ENCODE results near the gene OLFM2. TPM values are rescaled to one million over a fixed set of nuclear protein-coding genes. Genes with fewer than 3 reads are reported as not detected.

The OLFM2 gene
- total RNA-seq, 1 donor from 2014 or later: 11.4 TPM

DNA sequence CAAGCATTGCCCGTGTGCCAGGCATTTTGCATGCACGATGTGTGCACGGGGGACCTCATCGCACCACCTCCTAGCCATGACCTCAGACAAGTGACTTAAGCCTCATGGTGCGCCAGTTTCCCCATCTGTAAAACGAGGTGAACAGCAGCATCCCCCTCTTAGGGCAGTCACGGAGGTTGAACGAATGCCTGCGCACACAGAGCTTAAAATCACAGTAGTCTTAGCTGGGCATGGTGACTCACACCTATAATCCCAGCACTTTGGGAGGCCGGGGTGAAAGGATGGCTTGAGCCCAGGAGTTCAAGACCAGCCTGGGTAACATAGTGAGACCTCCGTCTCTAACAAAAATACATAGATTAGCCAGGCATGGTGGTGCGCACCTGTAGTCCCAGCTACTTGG lies 52.6 kb downstream of the OLFM2 start:
- Histone ChIP-seq H3K4me1 (peaks cover 20% of the 10 kb centered on the region), H3K27me3 (no peaks in the 10 kb centered on the region), H3K9ac (no peak overlapping the region), H3K36me3 (no peaks in the 10 kb centered on the region), H4K20me1 (ENCODE audit: low read depth) (peaks cover 4% of the 10 kb centered on the region), H2AFZ (replicated peaks) (no peak overlapping the region), H3K4me2 (peak overlapping the region; percentile 67), H3F3A (ENCODE audit: low read depth) (peaks cover 17% of the 10 kb centered on the region), H3K9me3 (ENCODE audit: low read depth) (no peaks in the 10 kb centered on the region), H3K79me2 (ENCODE audit: low read depth) (no peaks in the 10 kb centered on the region), H3K4me3 (no peak overlapping the region), H3K27ac (peak overlapping the region; percentile 42)
- Mint-ChIP-seq H3K4me1 (peaks cover 22% of the 10 kb centered on the region), H3K36me3 (no peaks in the 10 kb centered on the region), H3K27me3 (ENCODE audit: insufficient read depth, low read depth) (peaks cover 6% of the 10 kb centered on the region), H3K9me3 (no peaks in the 10 kb centered on the region), H3K4me3 (peak overlapping the region; percentile 31), H3K27ac (peak overlapping the region; percentile 48)
- no peak for DNase-seq (ENCODE audit: low spot score)
- TF ChIP-seq EZH2 (IDR thresholded peaks at IDR 0.05): no peak
- TF ChIP-seq EZH2phosphoT487 (IDR thresholded peaks at IDR 0.05): no peak
- TF ChIP-seq, protein P1, sequence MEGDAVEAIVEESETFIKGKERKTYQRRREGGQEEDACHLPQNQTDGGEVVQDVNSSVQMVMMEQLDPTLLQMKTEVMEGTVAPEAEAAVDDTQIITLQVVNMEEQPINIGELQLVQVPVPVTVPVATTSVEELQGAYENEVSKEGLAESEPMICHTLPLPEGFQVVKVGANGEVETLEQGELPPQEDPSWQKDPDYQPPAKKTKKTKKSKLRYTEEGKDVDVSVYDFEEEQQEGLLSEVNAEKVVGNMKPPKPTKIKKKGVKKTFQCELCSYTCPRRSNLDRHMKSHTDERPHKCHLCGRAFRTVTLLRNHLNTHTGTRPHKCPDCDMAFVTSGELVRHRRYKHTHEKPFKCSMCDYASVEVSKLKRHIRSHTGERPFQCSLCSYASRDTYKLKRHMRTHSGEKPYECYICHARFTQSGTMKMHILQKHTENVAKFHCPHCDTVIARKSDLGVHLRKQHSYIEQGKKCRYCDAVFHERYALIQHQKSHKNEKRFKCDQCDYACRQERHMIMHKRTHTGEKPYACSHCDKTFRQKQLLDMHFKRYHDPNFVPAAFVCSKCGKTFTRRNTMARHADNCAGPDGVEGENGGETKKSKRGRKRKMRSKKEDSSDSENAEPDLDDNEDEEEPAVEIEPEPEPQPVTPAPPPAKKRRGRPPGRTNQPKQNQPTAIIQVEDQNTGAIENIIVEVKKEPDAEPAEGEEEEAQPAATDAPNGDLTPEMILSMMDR (IDR thresholded peaks at IDR 0.05): no peak

DNA sequence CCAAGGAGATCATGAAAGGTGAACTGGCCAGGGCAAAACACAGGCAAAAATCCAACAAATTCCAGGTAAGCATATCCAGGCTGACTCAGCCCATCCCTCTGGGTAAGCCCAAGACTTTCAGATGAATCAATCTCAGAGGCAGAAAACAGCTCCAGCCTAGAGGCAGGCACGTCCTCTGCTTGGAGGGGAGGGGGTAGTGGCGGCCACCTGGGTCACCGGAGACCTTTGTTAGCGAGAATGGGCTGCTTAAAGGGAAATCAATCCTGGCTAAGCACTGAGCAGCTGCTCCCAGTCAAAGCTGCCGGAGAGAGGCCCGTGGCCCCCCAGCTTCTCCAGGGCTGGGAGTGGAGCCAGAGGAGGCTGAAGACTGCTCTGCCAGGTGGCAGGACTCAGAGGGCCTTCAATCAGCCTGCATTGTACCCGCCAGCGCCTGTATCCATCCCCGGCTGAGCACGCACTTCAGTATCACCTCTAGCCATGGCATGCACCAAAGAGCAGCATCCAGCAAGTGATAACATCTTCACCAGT lies 53.0 kb downstream of the OLFM2 start:
- H3K9me3 Mint-ChIP-seq: no peaks in the 10 kb centered on the region

DNA sequence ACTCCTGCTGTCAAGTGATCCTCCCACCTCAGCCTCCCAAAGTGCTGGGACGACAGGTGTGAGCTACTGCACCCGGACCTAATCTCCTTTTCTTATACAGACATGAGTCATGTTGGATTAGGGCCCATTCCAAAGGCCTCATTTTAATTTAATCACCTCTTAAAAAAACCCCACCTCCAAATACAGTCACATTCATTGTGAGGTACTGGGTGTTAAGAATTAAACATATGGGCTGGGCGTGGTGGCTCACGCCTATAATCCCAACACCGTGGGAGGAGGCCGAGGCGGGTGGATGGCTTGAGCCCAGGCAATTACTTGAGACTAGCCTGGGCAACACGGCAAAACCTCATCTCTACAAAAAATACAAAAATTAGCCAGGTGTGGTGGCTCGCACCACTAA lies 54.6 kb downstream of the OLFM2 start:
- peaks cover 24% of the 10 kb centered on the region for H3K4me1 Mint-ChIP-seq
- H3K9me3 ChIP-seq (ENCODE audit: low read depth): no peaks in the 10 kb centered on the region
- no peaks in the 10 kb centered on the region for H3K27me3 ChIP-seq
- H3K36me3 Mint-ChIP-seq: no peaks in the 10 kb centered on the region
- H2AFZ ChIP-seq (replicated peaks): no peak overlapping the region
- peak overlapping the region; percentile 72 for H3K27ac Mint-ChIP-seq
- H3K27me3 Mint-ChIP-seq (ENCODE audit: insufficient read depth, low read depth): peaks cover 3% of the 10 kb centered on the region
- H3F3A ChIP-seq (ENCODE audit: low read depth): peaks cover 17% of the 10 kb centered on the region
- no peak overlapping the region for H3K9ac ChIP-seq
- TF ChIP-seq EZH2phosphoT487 (IDR thresholded peaks at IDR 0.05) (no peak), EZH2 (IDR thresholded peaks at IDR 0.05) (no peak)
- TF ChIP-seq, protein P1 (IDR thresholded peaks at IDR 0.05): no peak
- peaks cover 20% of the 10 kb centered on the region for H3K4me1 ChIP-seq
- no peaks in the 10 kb centered on the region for H3K79me2 ChIP-seq (ENCODE audit: low read depth)
- no peak overlapping the region for H3K4me3 ChIP-seq
- H3K9me3 Mint-ChIP-seq: no peaks in the 10 kb centered on the region
- DNase-seq (ENCODE audit: low spot score): no peak
- H3K36me3 ChIP-seq: no peaks in the 10 kb centered on the region
- H3K4me3 Mint-ChIP-seq: no peak overlapping the region
- no peak overlapping the region for H3K27ac ChIP-seq
- H4K20me1 ChIP-seq (ENCODE audit: low read depth): peaks cover 4% of the 10 kb centered on the region
- no peak overlapping the region for H3K4me2 ChIP-seq

More for the DNA sequence above, 53.0 kb downstream of the OLFM2 start:
- DNase-seq (ENCODE audit: low spot score): peak; percentile 89
- H3K4me1 ChIP-seq: peaks cover 20% of the 10 kb centered on the region
- TF ChIP-seq EZH2phosphoT487 (IDR thresholded peaks at IDR 0.05) (no peak), EZH2 (IDR thresholded peaks at IDR 0.05) (no peak)
- TF ChIP-seq, protein P1 (IDR thresholded peaks at IDR 0.05): no peak
- H3K4me2 ChIP-seq: peak overlapping the region; percentile 67
- H3K36me3 Mint-ChIP-seq: no peaks in the 10 kb centered on the region
- H4K20me1 ChIP-seq (ENCODE audit: low read depth): peaks cover 4% of the 10 kb centered on the region
- H3K4me3 Mint-ChIP-seq: peak overlapping the region; percentile 31
- H3K36me3 ChIP-seq: no peaks in the 10 kb centered on the region
- peak overlapping the region; percentile 42 for H3K27ac ChIP-seq
- no peaks in the 10 kb centered on the region for H3K79me2 ChIP-seq (ENCODE audit: low read depth)
- no peak overlapping the region for H3K9ac ChIP-seq
- H3K27ac Mint-ChIP-seq: peak overlapping the region; percentile 48
- H3K9me3 ChIP-seq (ENCODE audit: low read depth): no peaks in the 10 kb centered on the region
- no peak overlapping the region for H2AFZ ChIP-seq (replicated peaks)
- H3K27me3 Mint-ChIP-seq (ENCODE audit: insufficient read depth, low read depth): peaks cover 6% of the 10 kb centered on the region
- H3F3A ChIP-seq (ENCODE audit: low read depth): peaks cover 17% of the 10 kb centered on the region
- H3K4me3 ChIP-seq: no peak overlapping the region
- no peaks in the 10 kb centered on the region for H3K27me3 ChIP-seq
- peaks cover 24% of the 10 kb centered on the region for H3K4me1 Mint-ChIP-seq

Measured in neural progenitor cell (in vitro differentiated cells).